Ammon's horn (tissue), 1 donor: ENCODE data around the gene MAGEC2.

Source experiments
- DNase-seq: peaks from one replicate; pipeline ENCODE4 v3.0.0-alpha.2; 2016; ENCODE audit warnings: low spot score

Gene MAGEC2, protein sequence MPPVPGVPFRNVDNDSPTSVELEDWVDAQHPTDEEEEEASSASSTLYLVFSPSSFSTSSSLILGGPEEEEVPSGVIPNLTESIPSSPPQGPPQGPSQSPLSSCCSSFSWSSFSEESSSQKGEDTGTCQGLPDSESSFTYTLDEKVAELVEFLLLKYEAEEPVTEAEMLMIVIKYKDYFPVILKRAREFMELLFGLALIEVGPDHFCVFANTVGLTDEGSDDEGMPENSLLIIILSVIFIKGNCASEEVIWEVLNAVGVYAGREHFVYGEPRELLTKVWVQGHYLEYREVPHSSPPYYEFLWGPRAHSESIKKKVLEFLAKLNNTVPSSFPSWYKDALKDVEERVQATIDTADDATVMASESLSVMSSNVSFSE

DNA sequence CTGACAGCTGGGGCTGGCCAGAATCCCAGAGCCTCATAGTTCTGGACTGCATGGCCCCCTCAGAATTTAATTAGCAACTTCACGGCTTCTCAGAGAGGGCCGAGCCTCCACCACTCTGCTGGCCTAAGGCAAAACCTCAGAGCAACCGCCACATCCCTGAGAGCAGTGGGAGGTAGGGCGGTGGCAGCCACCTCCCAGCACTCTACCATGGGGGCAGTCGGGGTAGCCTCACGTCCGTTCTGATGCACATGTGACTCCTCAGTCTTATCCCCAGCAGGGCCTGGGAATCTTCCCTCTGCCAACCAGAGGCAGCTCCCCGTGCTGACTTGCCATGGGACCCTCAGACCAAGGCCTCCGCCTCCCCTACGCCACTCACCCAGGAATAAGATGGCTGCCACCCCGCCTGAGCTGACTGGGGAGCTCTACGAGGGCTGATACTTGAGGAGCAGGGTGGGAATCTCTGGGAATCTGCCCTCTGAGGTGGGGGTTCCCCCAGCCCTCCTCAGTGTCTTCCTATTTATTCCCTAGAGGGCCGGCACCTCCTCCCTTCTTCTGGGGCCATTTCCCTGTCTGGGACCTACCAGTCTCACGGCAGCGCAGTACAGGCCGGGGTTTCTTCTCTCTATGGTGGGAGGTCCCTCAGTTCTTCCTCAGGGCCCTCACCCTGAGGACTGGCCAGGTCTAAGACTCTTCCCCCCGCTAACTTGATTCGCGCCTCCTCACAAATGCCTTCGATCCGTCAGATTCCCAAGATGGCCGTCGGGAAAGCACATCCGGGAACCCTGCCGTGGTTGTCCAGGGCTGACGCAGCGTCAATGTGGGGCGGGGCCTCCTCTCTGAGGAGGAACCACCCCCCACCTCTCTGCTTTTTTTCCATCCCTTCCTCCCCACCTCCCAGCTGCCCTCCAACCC, at the start of gene MAGEC2:
Gene MAGEC2, minus strand, starts transcription at position 769 of the 912 bp plus-strand sequence. CDS start 1,303 bp downstream, outside the sequence.
- no peak for DNase-seq

DNA sequence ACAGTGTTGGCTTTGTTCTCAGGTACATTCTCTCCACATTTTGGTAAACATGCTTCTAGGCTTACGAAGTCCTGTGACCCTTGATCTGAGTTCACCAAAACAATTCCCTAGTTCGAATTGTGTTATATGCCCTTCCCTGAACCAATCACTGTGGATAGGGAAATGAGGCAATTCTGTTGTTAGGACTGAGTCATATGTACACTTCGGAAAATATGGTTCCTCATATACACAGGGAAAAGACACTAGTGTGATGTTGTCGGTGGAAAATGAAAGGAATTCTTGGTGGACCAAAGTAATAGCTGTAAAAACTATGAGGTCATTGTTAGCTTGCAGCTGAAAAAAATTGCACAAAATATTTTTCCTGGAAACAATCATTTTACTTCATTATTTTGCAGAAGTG, 46.6 kb upstream of the MAGEC2 start:
- no peak for DNase-seq

DNA sequence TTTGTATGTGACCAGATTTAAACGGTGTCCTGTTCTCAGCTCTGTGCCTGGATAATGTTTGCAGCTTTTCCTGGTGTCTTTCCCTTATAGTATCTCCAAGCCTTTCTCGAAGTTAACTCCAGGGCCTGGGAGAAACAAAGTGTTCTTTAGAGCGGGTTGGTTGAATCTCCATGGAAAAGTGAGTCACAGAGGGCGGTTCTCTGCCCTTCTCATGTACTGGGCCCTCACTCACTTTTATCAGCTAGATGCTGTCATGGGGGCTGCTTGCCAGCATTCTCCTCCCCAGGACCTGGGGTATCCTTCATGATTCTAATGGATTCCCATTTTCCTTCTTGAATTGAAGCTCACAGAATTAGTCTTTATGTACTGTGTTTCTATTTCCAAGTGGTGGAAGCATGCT, 46.1 kb upstream of the MAGEC2 start:
- DNase-seq = no peak

GRCh38 chrX:142250502-142250901, 45.4 kb upstream of the MAGEC2 start:
- no peak for DNase-seq

GRCh38 chrX:142249721-142250120, 44.6 kb upstream of the MAGEC2 start:
- no peak for DNase-seq

DNA sequence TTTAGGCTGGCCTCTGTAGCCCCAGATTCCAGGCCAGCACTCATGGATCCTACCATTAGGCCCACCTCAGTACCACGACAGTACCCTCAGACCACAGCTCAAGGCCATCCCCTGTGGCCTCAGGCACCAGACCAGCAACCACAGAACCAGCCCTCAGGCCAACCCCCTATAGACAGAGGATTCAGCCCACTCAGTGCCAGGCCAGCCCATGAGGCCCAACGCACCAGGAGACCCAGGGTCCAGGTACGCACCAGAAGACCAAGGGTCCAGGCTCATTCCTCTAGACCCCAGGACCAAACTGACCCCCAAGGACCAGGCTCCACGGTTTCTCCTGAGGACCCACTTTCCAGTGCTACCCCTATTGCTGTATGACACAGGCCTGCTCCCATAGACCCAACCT, 39.5 kb upstream of the MAGEC2 start:
- no peak for DNase-seq

GRCh38 chrX:142238536-142238935, 33.4 kb upstream of the MAGEC2 start:
- peak; percentile 3 for DNase-seq

DNA sequence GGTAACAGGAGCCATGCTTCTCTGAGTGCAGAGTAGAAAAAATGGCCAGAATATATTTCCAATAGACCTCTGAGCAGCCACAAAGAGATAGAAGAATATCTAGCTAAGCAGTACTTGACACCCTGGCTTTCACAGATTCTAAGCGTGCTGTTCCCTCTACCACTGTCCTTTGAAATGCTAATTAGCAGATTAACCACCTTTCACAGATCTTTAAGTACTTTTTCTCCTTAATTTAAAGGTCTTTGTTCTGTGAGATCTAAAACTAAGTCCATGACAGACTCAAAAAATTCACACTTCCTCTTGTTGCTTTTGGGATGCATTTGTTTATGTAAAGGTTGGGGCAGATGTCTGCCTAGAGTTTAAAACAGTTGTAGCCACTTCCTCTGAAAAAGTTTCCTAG, 28.3 kb upstream of the MAGEC2 start:
- DNase-seq = no peak

- no peak for DNase-seq
Measured at GRCh38 chrX:142214081-142214480, 9.0 kb upstream of the MAGEC2 start.

- no peak for DNase-seq
Measured at GRCh38 chrX:142201113-142201512, 4.0 kb downstream of the MAGEC2 start.

DNA sequence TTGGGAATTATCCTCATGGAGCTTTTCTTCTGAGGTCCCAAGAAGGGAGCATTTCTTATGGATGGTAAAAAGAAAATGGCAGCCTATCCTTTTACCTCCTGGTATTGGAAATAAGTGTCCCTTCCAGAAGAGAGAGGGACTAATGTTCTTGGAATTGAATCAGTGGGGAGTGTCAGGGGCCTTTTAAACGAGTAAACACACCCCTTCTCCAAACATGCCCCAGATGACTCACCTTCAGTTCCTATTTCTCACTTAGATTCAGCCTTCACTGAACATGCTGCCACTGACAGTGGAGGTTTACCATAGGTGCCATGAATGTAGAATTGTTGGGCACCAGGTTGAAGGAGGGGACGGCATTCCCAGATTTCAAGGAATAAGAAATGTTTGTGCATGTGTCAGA, 19.0 kb downstream of the MAGEC2 start:
- DNase-seq = no peak

GRCh38 chrX:142184756-142185602, 20.1 kb downstream of the MAGEC2 start:
- DNase-seq = no peak

DNA sequence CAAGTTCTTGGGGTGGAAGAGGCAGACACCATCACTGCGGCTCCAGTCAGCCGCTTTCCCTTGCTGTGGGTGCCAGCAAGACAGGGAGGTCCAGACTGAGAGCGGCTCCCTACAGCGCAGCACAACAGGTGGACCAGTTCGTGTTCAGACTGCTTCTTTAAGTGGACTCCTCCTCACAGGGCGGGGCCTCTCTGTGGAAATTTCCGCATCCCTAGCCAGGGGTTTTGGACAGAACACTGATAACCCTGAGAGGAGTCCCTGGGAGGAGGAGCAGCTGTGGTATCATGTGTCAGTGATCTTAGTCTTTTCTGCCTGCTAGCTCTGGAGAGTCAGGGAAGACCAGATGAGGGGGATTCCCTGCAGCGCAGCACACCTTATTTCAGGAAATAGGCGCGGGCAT, 48.5 kb downstream of the MAGEC2 start:
- DNase-seq = no peak
